MM.1S (cell line): ENCODE results near the gene CHSY1.
A peak's percentile ranks its signal among the peaks of the same experiment; 100 is the strongest.

ENCODE experiments used
- DNase-seq: peaks from one replicate; pipeline ENCODE4 v3.0.0-alpha.2; 2015
- H2AFZ ChIP-seq: fragments of 300-600 bp; sonication (generic); 2 replicates; pipeline ENCODE4 v1.6.0; 2016; ENCODE audit warnings: antibody characterized with exemption, low read length
- H3F3A ChIP-seq: fragments of 300-600 bp; sonication (generic); 2 replicates; pipeline ENCODE4 v1.6.1; 2016; ENCODE audit warnings: mild to moderate bottlenecking, antibody characterized with exemption, low read length, moderate library complexity, mixed read lengths; ENCODE audit not compliant: insufficient read depth
- H3K27ac ChIP-seq: fragments of 300-600 bp; sonication (generic); 2 replicates; pipeline ENCODE4 v1.5.1; 2016; ENCODE audit warnings: mild to moderate bottlenecking, low read length
- H3K27me3 ChIP-seq: fragments of 300-600 bp; sonication (generic); replicated peaks from 2 replicates; pipeline ENCODE4 v1.6.0; 2016; ENCODE audit warnings: low read length; ENCODE audit not compliant: insufficient read depth
- H3K36me3 ChIP-seq: fragments of 300-600 bp; sonication (generic); replicated peaks from 2 replicates; pipeline ENCODE4 v1.6.1; 2016; ENCODE audit warnings: mild to moderate bottlenecking, low read length, mixed read lengths; ENCODE audit not compliant: insufficient read depth
- H3K4me1 ChIP-seq: fragments of 300-600 bp; sonication (generic); 2 replicates; pipeline ENCODE4 v1.6.1; 2016; ENCODE audit warnings: low read length, mixed read lengths
- H3K4me2 ChIP-seq: fragments of 300-600 bp; sonication (generic); 2 replicates; pipeline ENCODE4 v1.6.0; 2016; ENCODE audit warnings: low read depth, low read length
- H3K4me3 ChIP-seq: fragments of 300-600 bp; sonication (generic); 2 replicates; pipeline ENCODE4 v1.5.1; 2016; ENCODE audit warnings: low read length, mixed read lengths
- H3K79me2 ChIP-seq: fragments of 300-600 bp; sonication (generic); 2 replicates; pipeline ENCODE4 v1.6.1; 2016; ENCODE audit warnings: mixed run types, low read length, mixed read lengths
- H3K9ac ChIP-seq: fragments of 300-600 bp; sonication (generic); 2 replicates; pipeline ENCODE4 v1.6.1; 2016; ENCODE audit warnings: low read length, mixed read lengths
- H3K9me2 ChIP-seq: fragments of 300-600 bp; sonication (generic); replicated peaks from 2 replicates; pipeline ENCODE4 v1.6.1; 2016; ENCODE audit warnings: mild to moderate bottlenecking, low read length, mixed read lengths; ENCODE audit not compliant: insufficient read depth
- H3K9me3 ChIP-seq: fragments of 300-600 bp; sonication (generic); replicated peaks from 2 replicates; pipeline ENCODE4 v1.6.1; 2016; ENCODE audit warnings: mild to moderate bottlenecking, low read length, mixed read lengths; ENCODE audit not compliant: insufficient read depth
- H4K20me1 ChIP-seq: fragments of 300-600 bp; sonication (generic); 2 replicates; pipeline ENCODE4 v1.6.1; 2016; ENCODE audit warnings: mild to moderate bottlenecking, low read length, moderate library complexity, mixed read lengths; ENCODE audit not compliant: insufficient read depth
- CTCF ChIP-seq: fragments of 300-600 bp; sonication (generic); IDR thresholded peaks from 2 replicates; pipeline ENCODE4 v1.5.1; 2016; ENCODE audit warnings: antibody characterized with exemption, low read length, mixed read lengths
- EZH2 ChIP-seq: fragments of 300-600 bp; sonication (generic); optimal IDR thresholded peaks from 2 replicates; pipeline ENCODE3; 2017; ENCODE audit warnings: low read depth, mild to moderate bottlenecking, antibody characterized with exemption, low read length, mixed read lengths
- EZH2phosphoT487 ChIP-seq: fragments of 300-600 bp; sonication (generic); IDR thresholded peaks from 2 replicates; pipeline ENCODE4 v1.6.1; 2018; ENCODE audit warnings: antibody characterized with exemption, low read length

Gene CHSY1

GRCh38 chr15:101210058-101210457 is 41.8 kb downstream of the CHSY1 start:
- Histone ChIP-seq H3K27ac (peak overlapping the region; percentile 58; the same call in 1 of the 2 replicates), H3K4me3 (no peak overlapping the region), H3K27me3 (no peaks in the 10 kb centered on the region), H3F3A (peaks cover 20% of the 10 kb centered on the region), H3K9ac (peak overlapping the region; percentile 3; the same call in 1 of the 2 replicates), H4K20me1 (no peaks in the 10 kb centered on the region), H3K79me2 (peaks cover 100% of the 10 kb centered on the region), H3K9me2 (no peaks in the 10 kb centered on the region), H2AFZ (no peak overlapping the region), H3K9me3 (no peaks in the 10 kb centered on the region), H3K4me2 (peak overlapping the region; percentile 47), H3K4me1 (peaks cover 46% of the 10 kb centered on the region), H3K36me3 (peaks cover 8% of the 10 kb centered on the region; the same call in 1 of the 2 replicates)
- TF ChIP-seq EZH2 (no peak), EZH2phosphoT487 (no peak), CTCF (no peak)
- DNase-seq = no peak

GRCh38 chr15:101209285-101209845 is 42.5 kb downstream of the CHSY1 start:
- Histone ChIP-seq H3K79me2 (peaks cover 100% of the 10 kb centered on the region), H3K27me3 (no peaks in the 10 kb centered on the region), H3K4me1 (peaks cover 53% of the 10 kb centered on the region), H3K4me3 (no peak overlapping the region), H3K9ac (0 out of 2 replicates have a peak overlapping the region, but pooled peaks have one; percentile 3), H3K4me2 (peak overlapping the region; percentile 47), H3K9me3 (no peaks in the 10 kb centered on the region), H3K36me3 (peaks cover 8% of the 10 kb centered on the region; the same call in 1 of the 2 replicates), H3K27ac (peak overlapping the region; percentile 58; the same call in 1 of the 2 replicates), H3F3A (peaks cover 20% of the 10 kb centered on the region), H4K20me1 (no peaks in the 10 kb centered on the region), H2AFZ (no peak overlapping the region), H3K9me2 (no peaks in the 10 kb centered on the region)
- no peak for DNase-seq
- TF ChIP-seq CTCF (no peak), EZH2phosphoT487 (no peak), EZH2 (no peak)

GRCh38 chr15:101207867-101208288 is 44.0 kb downstream of the CHSY1 start:
- Histone ChIP-seq H3F3A (peaks cover 31% of the 10 kb centered on the region), H3K9me2 (no peaks in the 10 kb centered on the region), H3K4me3 (no peak overlapping the region), H3K79me2 (peaks cover 99% of the 10 kb centered on the region), H3K9ac (no peak overlapping the region), H3K9me3 (no peaks in the 10 kb centered on the region), H3K4me2 (no peak overlapping the region), H3K4me1 (peaks cover 64% of the 10 kb centered on the region), H4K20me1 (no peaks in the 10 kb centered on the region), H3K27me3 (no peaks in the 10 kb centered on the region), H2AFZ (no peak overlapping the region), H3K36me3 (peaks cover 8% of the 10 kb centered on the region; the same call in 1 of the 2 replicates), H3K27ac (no peak overlapping the region)
- DNase-seq = no peak
- TF ChIP-seq CTCF = no peak
